Osteoblast (primary cell): ENCODE measurements around the gene GALR1. TPM values are rescaled to one million over a fixed set of nuclear protein-coding genes. Genes with fewer than 3 reads are reported as not detected.
A peak's percentile ranks its signal among the peaks of the same experiment; 100 is the strongest.
"Not testable (repeated sequence)": the region's sequence is repeated elsewhere in the genome, so short reads cannot be mapped to it uniquely, and the experiment has no call there.

ENCODE experiments used
- DNase-seq: peaks from one replicate; pipeline ENCODE4 v3.0.0; 2011; ENCODE audit warnings: low spot score, mixed read lengths; ENCODE audit not compliant: insufficient read length; ENCODE audit errors: missing footprints
- H2AFZ ChIP-seq: 2 replicates; pipeline ENCODE4 v1.6.0; 2011; ENCODE audit warnings: mild to moderate bottlenecking, low read length
- H3K27ac ChIP-seq: 2 replicates; pipeline ENCODE4 v1.5.1; 2011; ENCODE audit warnings: mild to moderate bottlenecking, low read depth, low read length, moderate library complexity
- H3K27me3 ChIP-seq: 2 replicates; pipeline ENCODE4 v1.6.0; 2012; ENCODE audit warnings: mild to moderate bottlenecking, control low read depth, inconsistent platforms, low read length, moderate library complexity; ENCODE audit not compliant: insufficient read depth
- H3K36me3 ChIP-seq: 2 replicates; pipeline ENCODE4 v1.5.1; 2011; ENCODE audit warnings: mild to moderate bottlenecking, low read length, control low read depth, moderate library complexity; ENCODE audit not compliant: insufficient read depth
- H3K4me1 ChIP-seq: 2 replicates; pipeline ENCODE4 v1.5.1; 2011; ENCODE audit warnings: mild to moderate bottlenecking, low read length, control low read depth, moderate library complexity; ENCODE audit not compliant: insufficient read depth
- H3K4me2 ChIP-seq: 2 replicates; pipeline ENCODE4 v1.6.0; 2011; ENCODE audit warnings: mild to moderate bottlenecking, low read length; ENCODE audit not compliant: insufficient read depth
- H3K4me3 ChIP-seq: fragments of 200-600 bp; sonication (generic); 3 replicates; pipeline ENCODE4 v1.5.1; 2012; ENCODE audit warnings: mild to moderate bottlenecking, low read length, inconsistent platforms; ENCODE audit not compliant: insufficient read depth
- H3K79me2 ChIP-seq: 2 replicates; pipeline ENCODE4 v1.6.0; 2012; ENCODE audit warnings: mild to moderate bottlenecking, low read length, control low read depth, inconsistent platforms; ENCODE audit not compliant: insufficient read depth
- H3K9me3 ChIP-seq: 2 replicates; pipeline ENCODE4 v1.5.1; 2011; ENCODE audit warnings: low read depth, low read length, control low read depth
- H4K20me1 ChIP-seq: 2 replicates; pipeline ENCODE4 v1.6.0; 2012; ENCODE audit warnings: mild to moderate bottlenecking, low read length, control low read depth; ENCODE audit not compliant: insufficient read depth
- total RNA-seq: library from RNA; depleted of rRNA; stranded (reverse); fragments of >200 nt; gene quantifications from 2 replicates; pipeline ENCODE4 v1.2.3, GENCODE V29; 2012
- TF ChIP-seq, protein P1 (sequence below): IDR thresholded peaks from 2 replicates; pipeline ENCODE4 v1.5.1; 2011; ENCODE audit warnings: mild to moderate bottlenecking, low read depth, low read length, moderate library complexity; ENCODE audit errors: extremely low read depth

GALR1 gene
- total RNA-seq, 1 donor = not detected

DNA sequence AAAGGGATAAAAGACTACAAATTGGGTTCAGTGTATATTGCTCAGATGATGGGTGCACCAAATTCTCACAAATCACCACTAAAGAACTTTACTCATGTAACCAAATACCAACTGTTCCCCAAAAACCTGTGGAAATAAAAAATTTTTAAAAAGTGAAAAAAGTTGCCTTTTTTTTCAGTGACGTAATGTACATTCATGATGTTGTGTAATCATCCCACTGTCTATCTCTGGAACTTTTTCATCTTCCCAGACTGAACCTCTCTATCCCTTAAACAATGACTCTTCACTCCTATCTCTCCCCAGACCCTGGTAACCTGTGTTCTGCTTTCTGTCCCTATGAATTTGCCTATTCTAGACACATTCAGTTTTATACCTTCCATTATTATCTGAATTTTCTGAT lies 19.0 kb upstream of the GALR1 start:
- H3K36me3 ChIP-seq = no peaks in the 10 kb centered on the region
- H3K27ac ChIP-seq = no peak overlapping the region
- H2AFZ ChIP-seq = no peak overlapping the region
- H3K4me2 ChIP-seq = no peak overlapping the region
- H4K20me1 ChIP-seq = no peaks in the 10 kb centered on the region
- H3K9me3 ChIP-seq = no peaks in the 10 kb centered on the region
- no peak overlapping the region for H3K4me3 ChIP-seq
- no peaks in the 10 kb centered on the region for H3K4me1 ChIP-seq
- no peaks in the 10 kb centered on the region for H3K27me3 ChIP-seq
- TF ChIP-seq, protein P1, sequence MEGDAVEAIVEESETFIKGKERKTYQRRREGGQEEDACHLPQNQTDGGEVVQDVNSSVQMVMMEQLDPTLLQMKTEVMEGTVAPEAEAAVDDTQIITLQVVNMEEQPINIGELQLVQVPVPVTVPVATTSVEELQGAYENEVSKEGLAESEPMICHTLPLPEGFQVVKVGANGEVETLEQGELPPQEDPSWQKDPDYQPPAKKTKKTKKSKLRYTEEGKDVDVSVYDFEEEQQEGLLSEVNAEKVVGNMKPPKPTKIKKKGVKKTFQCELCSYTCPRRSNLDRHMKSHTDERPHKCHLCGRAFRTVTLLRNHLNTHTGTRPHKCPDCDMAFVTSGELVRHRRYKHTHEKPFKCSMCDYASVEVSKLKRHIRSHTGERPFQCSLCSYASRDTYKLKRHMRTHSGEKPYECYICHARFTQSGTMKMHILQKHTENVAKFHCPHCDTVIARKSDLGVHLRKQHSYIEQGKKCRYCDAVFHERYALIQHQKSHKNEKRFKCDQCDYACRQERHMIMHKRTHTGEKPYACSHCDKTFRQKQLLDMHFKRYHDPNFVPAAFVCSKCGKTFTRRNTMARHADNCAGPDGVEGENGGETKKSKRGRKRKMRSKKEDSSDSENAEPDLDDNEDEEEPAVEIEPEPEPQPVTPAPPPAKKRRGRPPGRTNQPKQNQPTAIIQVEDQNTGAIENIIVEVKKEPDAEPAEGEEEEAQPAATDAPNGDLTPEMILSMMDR = no peak
- H3K79me2 ChIP-seq = no peaks in the 10 kb centered on the region
- DNase-seq = no peak

DNA sequence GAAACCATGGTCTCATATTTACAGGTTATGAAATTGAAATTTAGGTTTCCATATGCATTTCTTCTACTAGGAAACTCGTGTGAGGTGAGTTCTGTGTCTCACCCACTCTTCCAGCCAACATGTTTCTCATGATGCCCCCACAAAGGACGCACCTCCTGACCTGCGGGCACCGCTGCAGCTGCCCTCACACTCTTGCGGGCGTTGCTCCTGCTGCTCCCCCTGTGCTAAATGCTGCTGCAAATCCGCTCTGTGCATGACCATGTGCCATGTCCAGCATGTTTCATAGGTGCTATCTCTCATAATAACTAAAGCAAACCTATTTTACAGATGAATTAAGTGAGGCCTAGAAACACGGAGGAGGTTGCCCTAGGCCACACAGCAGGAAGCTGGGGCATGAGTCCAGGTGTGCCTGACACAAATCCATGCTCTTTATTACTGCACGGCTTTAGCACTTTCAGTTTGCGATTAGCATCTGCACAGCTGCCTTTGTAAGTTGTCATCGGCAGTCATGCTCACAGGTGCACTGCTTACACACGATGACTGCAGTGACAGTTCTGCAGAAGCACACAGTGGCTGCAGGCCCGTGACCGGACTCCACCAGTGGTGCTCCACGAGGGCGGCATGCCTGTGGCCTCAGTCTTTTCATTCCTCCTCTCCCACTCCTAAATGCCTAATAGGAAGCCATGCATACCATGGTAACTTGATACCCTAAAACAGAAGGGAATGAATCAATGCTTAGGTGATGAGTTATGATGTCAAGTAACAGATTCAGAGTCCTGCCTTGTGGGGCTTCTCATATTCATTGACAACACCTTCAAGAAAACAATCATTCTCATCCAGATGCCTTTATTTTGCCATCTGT lies 14.9 kb upstream of the GALR1 start:
- Histone ChIP-seq H2AFZ (no peak overlapping the region), H3K79me2 (no peaks in the 10 kb centered on the region), H3K4me3 (no peak overlapping the region), H3K4me1 (no peaks in the 10 kb centered on the region), H3K36me3 (no peaks in the 10 kb centered on the region), H3K27me3 (no peaks in the 10 kb centered on the region), H4K20me1 (no peaks in the 10 kb centered on the region), H3K27ac (no peak overlapping the region), H3K9me3 (peaks cover 8% of the 10 kb centered on the region), H3K4me2 (no peak overlapping the region)
- TF ChIP-seq, protein P1 = no peak
- DNase-seq = no peak

DNA sequence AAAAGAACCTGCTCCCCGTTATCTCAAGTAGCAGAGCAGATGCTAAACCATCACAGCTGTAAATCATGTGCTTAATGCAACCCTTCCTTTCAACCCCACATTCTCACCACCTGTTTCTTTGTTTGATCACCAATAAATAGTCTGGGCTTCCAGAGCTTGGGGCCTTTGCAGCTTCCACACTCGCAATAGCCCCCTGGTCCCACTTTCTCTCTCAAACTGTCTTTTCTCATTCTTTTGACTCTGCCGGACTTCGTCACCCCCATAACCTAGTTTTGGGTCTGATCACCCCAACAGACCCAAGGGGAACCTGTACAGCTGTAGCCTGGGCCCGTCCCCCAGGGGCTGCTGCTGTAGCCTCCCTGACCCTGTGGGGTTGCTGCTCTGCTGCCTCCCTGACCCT lies 10.4 kb upstream of the GALR1 start:
- H4K20me1 ChIP-seq, DNase-seq, H3K27me3 ChIP-seq: not testable (repeated sequence)

DNA sequence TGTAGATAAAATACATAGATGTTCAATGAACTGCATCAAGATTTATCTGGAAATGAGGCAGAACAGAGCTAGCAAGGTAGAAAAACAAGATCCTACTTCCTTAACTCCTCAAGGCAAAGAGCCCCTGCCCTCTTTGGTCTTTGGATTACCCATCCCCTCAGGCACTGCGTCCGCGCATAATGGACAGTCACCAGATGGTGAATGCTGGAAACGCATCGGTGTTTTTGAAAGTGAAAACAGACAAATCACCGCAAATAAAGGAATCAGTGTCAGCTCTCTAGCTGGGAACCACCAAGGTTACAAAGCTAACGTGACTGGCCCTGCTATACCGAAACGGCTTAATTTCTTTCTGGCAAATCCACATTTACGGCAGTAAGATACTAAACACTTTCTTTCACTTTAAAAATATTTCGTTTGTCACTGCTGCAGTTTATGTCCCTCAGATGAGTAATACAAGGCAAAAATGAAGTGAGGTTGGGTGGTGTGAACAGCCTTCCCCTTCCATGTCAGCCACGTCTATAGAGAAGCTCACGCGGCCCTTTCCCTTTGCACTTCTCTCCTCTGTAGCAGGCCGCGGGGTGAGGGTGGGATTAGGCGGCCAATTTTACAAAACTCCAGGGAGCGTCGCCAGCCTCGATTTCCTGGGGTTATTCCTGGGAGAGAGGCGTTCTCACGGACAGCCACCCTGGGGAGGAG lies 627 bp upstream of the GALR1 start:
- peak overlapping the region; percentile 51 for H3K4me3 ChIP-seq
- no peaks in the 10 kb centered on the region for H4K20me1 ChIP-seq
- no peak overlapping the region for H3K27ac ChIP-seq
- peak overlapping the region; percentile 68 for H3K4me2 ChIP-seq
- H3K36me3 ChIP-seq = no peaks in the 10 kb centered on the region
- H3K79me2 ChIP-seq = no peaks in the 10 kb centered on the region
- peak; percentile 59 for DNase-seq
- peaks cover 26% of the 10 kb centered on the region for H3K27me3 ChIP-seq
- TF ChIP-seq, protein P1 = no peak
- no peaks in the 10 kb centered on the region for H3K4me1 ChIP-seq
- peak overlapping the region; percentile 31 for H2AFZ ChIP-seq
- no peaks in the 10 kb centered on the region for H3K9me3 ChIP-seq

More for the DNA sequence above, 10.4 kb upstream of the GALR1 start:
- not testable (repeated sequence) for H3K4me3 ChIP-seq, H3K79me2 ChIP-seq, H2AFZ ChIP-seq, H3K4me1 ChIP-seq, H3K36me3 ChIP-seq, H3K9me3 ChIP-seq, H3K4me2 ChIP-seq, H3K27ac ChIP-seq
